ENCODE data around the gene DMRTA2. TPM values are rescaled to one million over a fixed set of nuclear protein-coding genes. Genes with fewer than 3 reads are reported as not detected.

The DMRTA2 gene
- total RNA-seq, 1 donor from 2014 or later = not detected

GRCh38 chr1:50369830-50370229, 53.4 kb downstream of the DMRTA2 start:
- peak; percentile 37 for DNase-seq (ENCODE audit: low spot score)
- TF ChIP-seq CTCF (IDR thresholded peaks at IDR 0.05) (peak; percentile 46), EZH2phosphoT487 (IDR thresholded peaks at IDR 0.05) (no peak)
- Mint-ChIP-seq H3K9me3 (peaks cover 5% of the 10 kb centered on the region), H3K4me3 (no peak overlapping the region), H3K27me3 (ENCODE audit: insufficient read depth, low read depth) (peaks cover 20% of the 10 kb centered on the region), H3K27ac (no peak overlapping the region), H3K4me1 (no peaks in the 10 kb centered on the region), H3K36me3 (no peaks in the 10 kb centered on the region)
- Histone ChIP-seq H3K36me3 (no peaks in the 10 kb centered on the region), H3F3A (ENCODE audit: low read depth) (no peaks in the 10 kb centered on the region), H3K4me2 (no peak overlapping the region), H3K27me3 (peaks cover 38% of the 10 kb centered on the region), H4K20me1 (ENCODE audit: low read depth) (no peaks in the 10 kb centered on the region), H3K79me2 (ENCODE audit: low read depth) (no peaks in the 10 kb centered on the region), H3K4me3 (no peak overlapping the region), H3K9me3 (ENCODE audit: low read depth) (no peaks in the 10 kb centered on the region), H3K27ac (no peak overlapping the region), H2AFZ (replicated peaks) (no peak overlapping the region), H3K4me1 (peaks cover 6% of the 10 kb centered on the region), H3K9ac (no peak overlapping the region)

- no peak overlapping the region for H3K4me2 ChIP-seq
- peaks cover 20% of the 10 kb centered on the region for H3K27me3 Mint-ChIP-seq (ENCODE audit: insufficient read depth, low read depth)
Measured at GRCh38 chr1:50369008-50369634, 54.1 kb downstream of the DMRTA2 start.

GRCh38 chr1:50368179-50369007, 54.9 kb downstream of the DMRTA2 start:
- H3K27me3 Mint-ChIP-seq (ENCODE audit: insufficient read depth, low read depth) = peaks cover 20% of the 10 kb centered on the region
- Histone ChIP-seq H3K9me3 (ENCODE audit: low read depth) (no peaks in the 10 kb centered on the region), H3F3A (ENCODE audit: low read depth) (no peaks in the 10 kb centered on the region), H3K27ac (no peak overlapping the region), H3K79me2 (ENCODE audit: low read depth) (no peaks in the 10 kb centered on the region), H3K4me3 (no peak overlapping the region), H3K27me3 (peaks cover 49% of the 10 kb centered on the region), H4K20me1 (ENCODE audit: low read depth) (no peaks in the 10 kb centered on the region), H2AFZ (replicated peaks) (no peak overlapping the region), H3K4me2 (peak overlapping the region; percentile 40), H3K4me1 (peaks cover 6% of the 10 kb centered on the region), H3K36me3 (no peaks in the 10 kb centered on the region), H3K9ac (no peak overlapping the region)
- no peaks in the 10 kb centered on the region for H3K4me1 Mint-ChIP-seq
- TF ChIP-seq EZH2 (IDR thresholded peaks at IDR 0.05) (peak; percentile 30), CTCF (IDR thresholded peaks at IDR 0.05) (peak; percentile 88), EZH2phosphoT487 (IDR thresholded peaks at IDR 0.05) (no peak)
- peak overlapping the region; percentile 1 for H3K4me3 Mint-ChIP-seq
- peak; percentile 63 for DNase-seq (ENCODE audit: low spot score)
- no peak overlapping the region for H3K27ac Mint-ChIP-seq
- H3K9me3 Mint-ChIP-seq = no peaks in the 10 kb centered on the region
- no peaks in the 10 kb centered on the region for H3K36me3 Mint-ChIP-seq

More at GRCh38 chr1:50369008-50369634, 54.1 kb downstream of the DMRTA2 start:
- no peaks in the 10 kb centered on the region for H3K79me2 ChIP-seq (ENCODE audit: low read depth)
- no peak overlapping the region for H3K4me3 Mint-ChIP-seq
- H3K9ac ChIP-seq = no peak overlapping the region
- no peak overlapping the region for H3K27ac Mint-ChIP-seq
- no peak overlapping the region for H2AFZ ChIP-seq (replicated peaks)
- no peaks in the 10 kb centered on the region for H3K9me3 ChIP-seq (ENCODE audit: low read depth)
- DNase-seq (ENCODE audit: low spot score) = no peak
- H3F3A ChIP-seq (ENCODE audit: low read depth) = no peaks in the 10 kb centered on the region
- no peaks in the 10 kb centered on the region for H3K9me3 Mint-ChIP-seq
- no peak overlapping the region for H3K27ac ChIP-seq
- no peak for TF ChIP-seq EZH2phosphoT487 (IDR thresholded peaks at IDR 0.05)
- no peak for TF ChIP-seq CTCF (IDR thresholded peaks at IDR 0.05)
- no peak for TF ChIP-seq EZH2 (IDR thresholded peaks at IDR 0.05)
- H3K36me3 Mint-ChIP-seq = no peaks in the 10 kb centered on the region
- H3K4me1 ChIP-seq = peaks cover 6% of the 10 kb centered on the region
- H4K20me1 ChIP-seq (ENCODE audit: low read depth) = no peaks in the 10 kb centered on the region
- H3K36me3 ChIP-seq = no peaks in the 10 kb centered on the region
- H3K4me1 Mint-ChIP-seq = no peaks in the 10 kb centered on the region
- H3K27me3 ChIP-seq = peaks cover 45% of the 10 kb centered on the region
- H3K4me3 ChIP-seq = no peak overlapping the region

Data from neural progenitor cell (in vitro differentiated cells).